ENCODE measurements around the gene CRLF3.
"Not testable (repeated sequence)": the region's sequence is repeated elsewhere in the genome, so short reads cannot be mapped to it uniquely, and the experiment has no call there.

The CRLF3 gene

DNA sequence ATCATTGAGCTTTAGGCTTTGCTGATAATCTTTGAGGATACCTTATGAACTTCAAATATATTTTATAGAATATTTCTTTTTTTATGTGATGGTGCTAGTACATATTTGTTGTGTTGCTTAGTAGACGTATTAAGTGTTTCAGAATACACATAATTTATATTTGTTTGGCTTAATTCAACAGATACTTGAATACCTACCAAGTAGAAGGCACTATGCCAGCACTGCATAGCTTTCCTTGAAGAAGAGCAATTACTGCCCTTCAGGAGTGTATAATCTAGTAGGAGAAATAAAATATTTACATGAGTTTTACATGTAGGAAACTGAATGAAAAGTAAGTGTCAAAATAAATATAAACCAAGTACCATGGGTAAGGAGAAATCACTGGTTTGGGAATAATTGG is 81.8 kb downstream of the CRLF3 start:
- H3K27me3 ChIP-seq (ENCODE audit: insufficient read depth, low read length); H3K4me3 ChIP-seq (ENCODE audit: low read depth, low read length); H2AFZ ChIP-seq (ENCODE audit: low read length, unreplicated experiment); H3K4me1 ChIP-seq (ENCODE audit: control insufficient read depth, insufficient read depth, low read length, unreplicated experiment); H3K27ac ChIP-seq (ENCODE audit: low read depth, low read length); H3K36me3 ChIP-seq (ENCODE audit: insufficient read depth, low read length): not testable (repeated sequence)
- H3K79me2 ChIP-seq (ENCODE audit: control insufficient read depth, insufficient read depth, low read length, unreplicated experiment) = peaks cover 32% of the 10 kb centered on the region

DNA sequence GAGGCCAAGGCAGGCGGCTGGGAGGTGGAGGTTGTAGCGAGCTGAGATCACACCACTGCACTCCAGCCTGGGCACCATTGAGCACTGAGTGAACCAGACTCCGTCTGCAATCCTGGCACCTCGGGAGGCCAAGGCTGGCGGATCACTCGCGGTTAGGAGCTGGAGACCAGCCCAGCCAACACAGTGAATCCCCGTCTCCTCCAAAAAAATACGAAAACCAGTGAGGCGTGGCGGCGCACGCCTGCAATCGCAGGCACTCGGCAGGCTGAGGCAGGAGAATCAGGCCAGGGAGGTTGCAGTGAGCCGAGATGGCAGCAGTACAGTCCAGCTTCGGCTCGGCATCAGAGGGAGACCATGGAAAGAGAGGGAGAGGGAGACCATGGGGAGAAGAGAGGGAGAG is 88.1 kb downstream of the CRLF3 start:
- not testable (repeated sequence) for H3K4me1 ChIP-seq (ENCODE audit: control insufficient read depth, insufficient read depth, low read length, unreplicated experiment); H3K36me3 ChIP-seq (ENCODE audit: insufficient read depth, low read length); H2AFZ ChIP-seq (ENCODE audit: low read length, unreplicated experiment); H3K27me3 ChIP-seq (ENCODE audit: insufficient read depth, low read length); H3K4me3 ChIP-seq (ENCODE audit: low read depth, low read length); H3K27ac ChIP-seq (ENCODE audit: low read depth, low read length)
- peaks cover 81% of the 10 kb centered on the region for H3K79me2 ChIP-seq (ENCODE audit: control insufficient read depth, insufficient read depth, low read length, unreplicated experiment)

DNA sequence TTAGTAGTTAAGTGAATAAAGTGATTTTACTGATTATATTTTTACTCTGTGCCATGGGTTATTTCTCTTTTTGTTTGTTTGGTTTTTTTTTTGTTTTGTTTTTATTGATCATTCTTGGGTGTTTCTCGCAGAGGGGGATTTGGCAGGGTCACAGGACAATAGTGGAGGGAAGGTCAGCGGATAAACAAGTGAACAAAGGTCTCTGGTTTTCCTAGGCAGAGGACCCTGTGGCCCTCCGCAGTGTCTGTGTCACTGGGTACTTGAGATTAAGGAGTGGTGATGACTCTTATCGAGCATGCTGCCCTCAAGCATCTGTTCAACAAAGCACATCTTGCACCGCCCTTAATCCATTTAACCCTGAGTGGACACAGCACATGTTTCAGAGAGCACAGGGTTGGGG is 88.8 kb downstream of the CRLF3 start:
- H3K36me3 ChIP-seq (ENCODE audit: insufficient read depth, low read length); H3K4me3 ChIP-seq (ENCODE audit: low read depth, low read length); H3K27me3 ChIP-seq (ENCODE audit: insufficient read depth, low read length); H3K27ac ChIP-seq (ENCODE audit: low read depth, low read length); H2AFZ ChIP-seq (ENCODE audit: low read length, unreplicated experiment); H3K4me1 ChIP-seq (ENCODE audit: control insufficient read depth, insufficient read depth, low read length, unreplicated experiment): not testable (repeated sequence)
- H3K79me2 ChIP-seq (ENCODE audit: control insufficient read depth, insufficient read depth, low read length, unreplicated experiment) = peaks cover 74% of the 10 kb centered on the region

DNA sequence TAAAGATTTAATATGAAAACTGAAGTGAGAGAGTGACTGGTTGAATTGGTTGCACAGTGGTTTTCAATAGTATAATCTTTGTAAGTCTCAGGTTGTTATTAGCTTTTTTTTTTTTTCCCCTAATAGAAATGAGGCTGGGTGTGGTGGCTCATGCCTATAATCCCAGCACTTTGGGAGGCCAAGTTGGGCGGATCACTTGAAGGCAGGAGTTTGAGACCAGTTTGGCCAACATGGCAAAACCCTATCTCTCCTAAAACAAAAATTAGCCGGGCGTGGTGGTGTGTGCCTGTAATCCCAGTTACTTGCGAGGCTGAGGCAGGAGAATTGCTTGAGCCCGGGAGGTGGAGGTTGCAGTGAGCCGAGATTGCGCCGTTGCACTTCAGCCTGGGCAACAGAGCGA is 89.3 kb downstream of the CRLF3 start:
- H3K27me3 ChIP-seq (ENCODE audit: insufficient read depth, low read length); H3K27ac ChIP-seq (ENCODE audit: low read depth, low read length); H3K36me3 ChIP-seq (ENCODE audit: insufficient read depth, low read length); H2AFZ ChIP-seq (ENCODE audit: low read length, unreplicated experiment); H3K4me1 ChIP-seq (ENCODE audit: control insufficient read depth, insufficient read depth, low read length, unreplicated experiment); H3K4me3 ChIP-seq (ENCODE audit: low read depth, low read length): not testable (repeated sequence)
- peaks cover 71% of the 10 kb centered on the region for H3K79me2 ChIP-seq (ENCODE audit: control insufficient read depth, insufficient read depth, low read length, unreplicated experiment)

DNA sequence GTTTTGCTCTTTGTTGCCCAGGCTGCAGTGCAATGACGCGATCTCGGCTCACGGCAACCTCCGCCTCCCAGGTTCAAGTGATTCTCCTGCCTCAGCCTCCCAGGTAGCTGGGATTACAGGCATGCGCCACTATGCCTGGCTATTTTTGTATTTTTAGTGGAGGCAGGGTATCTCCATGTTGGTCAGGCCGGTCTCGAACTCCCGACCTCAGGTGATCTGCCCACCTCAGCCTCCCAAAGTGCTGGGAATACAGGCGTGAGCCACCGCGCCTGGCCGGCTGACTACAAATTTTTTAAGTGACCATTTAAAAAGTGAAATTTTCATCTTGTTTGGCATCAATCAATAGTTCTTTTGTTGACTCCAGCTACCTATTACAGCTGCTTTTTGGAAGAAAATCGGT is 90.3 kb downstream of the CRLF3 start:
- H3K27ac ChIP-seq (ENCODE audit: low read depth, low read length); H3K4me3 ChIP-seq (ENCODE audit: low read depth, low read length); H3K27me3 ChIP-seq (ENCODE audit: insufficient read depth, low read length); H3K36me3 ChIP-seq (ENCODE audit: insufficient read depth, low read length); H3K4me1 ChIP-seq (ENCODE audit: control insufficient read depth, insufficient read depth, low read length, unreplicated experiment); H2AFZ ChIP-seq (ENCODE audit: low read length, unreplicated experiment): not testable (repeated sequence)
- peaks cover 65% of the 10 kb centered on the region for H3K79me2 ChIP-seq (ENCODE audit: control insufficient read depth, insufficient read depth, low read length, unreplicated experiment)

Data from ACC112 (cell line).